NCI-H446 (cell line): ENCODE measurements around the gene TBX4.
"Not testable (repeated sequence)": the region's sequence is repeated elsewhere in the genome, so short reads cannot be mapped to it uniquely, and the experiment has no call there.

Experiments used
- DNase-seq, 2 experiments: peaks; one replicate each; lab custom pipeline; 2025; lab: John Stamatoyannopoulos, UW

TBX4 gene

DNA sequence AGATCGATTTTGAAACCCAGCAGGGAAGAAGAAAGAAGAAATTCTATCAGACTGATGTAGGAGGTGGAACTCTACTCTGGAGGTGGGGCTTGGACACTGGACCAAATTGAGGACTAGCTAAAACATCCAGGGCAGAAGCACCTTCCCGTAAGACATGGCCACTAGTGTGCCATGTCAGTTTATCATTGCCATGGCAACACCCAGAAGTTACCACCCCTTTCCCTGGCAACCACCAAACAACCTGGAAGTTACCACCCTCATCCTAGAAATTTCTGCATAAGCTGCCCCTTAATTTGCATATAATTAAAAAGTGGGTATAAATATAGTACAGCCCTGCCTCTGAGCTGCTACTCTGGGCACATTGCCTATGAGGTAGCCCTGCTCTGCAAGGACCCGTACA, 72.1 kb downstream of the TBX4 start:
- no peak for DNase-seq

DNA sequence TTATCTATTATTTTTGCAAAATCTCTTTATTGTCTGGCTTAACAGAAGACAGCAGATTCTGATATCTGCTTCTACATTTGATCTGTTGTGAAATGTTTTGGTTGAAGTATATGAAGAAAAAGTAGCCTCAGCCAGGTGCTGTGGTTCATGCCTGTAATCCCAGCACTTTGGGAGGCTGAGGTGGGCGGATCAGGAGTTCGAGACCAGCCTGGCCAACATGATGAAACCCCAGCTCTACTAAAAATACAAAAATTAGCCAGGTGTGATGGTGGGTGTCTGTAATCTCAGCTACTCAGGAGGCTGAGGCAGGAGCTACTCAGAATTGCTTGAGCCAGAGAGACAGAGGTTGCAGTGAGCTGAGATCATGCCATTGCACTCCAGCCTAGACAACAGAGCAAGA, 75.2 kb downstream of the TBX4 start:
- not testable (repeated sequence) for DNase-seq

DNA sequence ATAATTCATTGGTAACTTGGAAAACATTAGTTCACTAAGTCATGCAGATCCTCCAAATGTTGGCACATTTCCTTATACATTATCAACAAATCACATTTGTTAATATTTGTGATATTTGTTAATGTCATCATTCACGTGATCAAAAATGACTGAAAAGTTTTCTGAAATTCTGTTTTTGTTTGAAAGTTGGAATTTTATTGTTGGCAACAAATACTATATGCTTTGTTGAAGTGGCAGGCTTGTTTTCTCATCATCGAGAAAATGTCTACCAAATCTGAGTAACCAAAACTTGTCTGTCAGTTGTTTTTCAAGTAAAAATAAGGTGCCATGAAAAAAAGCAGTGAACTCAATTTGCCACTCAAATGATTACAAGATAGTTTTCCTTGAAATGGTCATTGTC, 75.9 kb downstream of the TBX4 start:
- DNase-seq: no peak

DNA sequence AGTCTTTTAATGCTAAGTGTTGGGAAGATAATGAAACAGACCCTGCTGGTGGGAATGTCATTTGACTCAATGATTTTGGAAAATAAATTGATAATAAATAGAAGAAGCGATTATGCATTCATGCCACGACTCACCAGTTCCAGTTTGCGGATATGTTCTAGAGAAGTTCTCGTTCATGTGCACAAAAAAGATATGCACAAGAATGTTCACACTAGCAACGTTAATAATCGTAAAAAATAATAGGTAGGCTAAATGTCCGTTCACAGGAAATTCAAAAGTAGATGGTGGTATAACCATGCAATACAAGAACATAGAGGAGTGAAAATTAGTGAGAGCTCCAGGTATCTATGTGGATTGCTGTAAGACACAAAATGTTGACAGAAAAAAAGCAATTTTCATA, 79.0 kb downstream of the TBX4 start:
- no peak for DNase-seq

DNA sequence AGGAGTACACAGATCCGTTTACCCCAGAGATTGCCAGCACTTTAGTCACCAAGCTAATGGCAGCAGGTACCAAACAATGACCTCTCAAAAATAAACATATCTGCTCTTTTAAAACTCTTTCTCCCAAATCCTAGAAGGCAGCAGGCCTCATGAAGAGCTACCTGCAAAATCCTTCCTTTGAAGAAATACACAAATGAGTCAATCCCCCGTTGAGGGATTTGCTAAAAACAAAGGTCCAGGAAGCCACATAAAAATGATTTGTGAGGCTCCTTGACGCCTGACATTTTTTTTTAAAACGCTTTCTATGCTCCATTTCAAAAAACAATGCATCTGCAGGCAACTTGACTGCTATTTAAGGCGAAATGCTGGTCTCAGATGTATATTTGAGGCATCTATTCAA, 80.6 kb downstream of the TBX4 start:
- no peak for DNase-seq

DNA sequence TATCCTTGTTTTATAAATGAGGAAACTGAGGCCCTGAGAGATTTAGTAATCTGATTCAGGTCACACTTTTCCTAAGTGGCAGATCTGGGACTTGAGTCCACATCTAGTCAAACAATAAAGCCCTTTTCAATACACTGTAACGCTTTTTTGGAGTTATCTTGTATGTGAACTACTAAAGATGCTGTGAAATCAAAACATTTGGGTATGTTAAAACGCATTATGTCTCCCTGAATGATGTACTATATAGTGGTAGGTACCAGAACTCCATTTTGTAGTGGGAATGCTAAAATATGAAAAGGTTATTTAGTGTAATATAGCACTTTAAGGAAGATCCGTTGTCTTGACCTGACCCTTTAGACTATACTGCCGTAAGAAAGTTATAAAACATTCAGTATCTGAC, 81.6 kb downstream of the TBX4 start:
- no peak for DNase-seq

DNA sequence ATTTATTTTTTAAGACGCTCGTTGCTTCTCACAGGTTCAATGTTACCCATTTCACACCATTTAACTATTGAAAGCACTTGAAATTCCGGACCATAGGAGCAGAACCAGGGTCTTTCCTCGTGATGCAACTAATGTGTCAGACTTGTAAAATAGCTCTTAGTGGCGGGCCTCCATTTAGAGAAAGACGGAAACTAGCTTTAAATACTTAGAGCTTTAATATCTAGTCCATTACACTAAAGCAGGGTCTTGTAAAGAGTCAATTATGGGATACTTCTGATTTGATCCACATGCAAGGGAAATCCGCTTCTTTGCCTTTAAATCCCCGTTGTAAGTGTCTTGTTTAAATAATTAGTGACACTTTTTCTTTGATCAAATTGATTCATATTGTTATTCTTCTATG, 82.2 kb downstream of the TBX4 start:
- DNase-seq: no peak
